ENCODE data around the gene TMEM131L. TPM values are rescaled to one million over a fixed set of nuclear protein-coding genes. Genes with fewer than 3 reads are reported as not detected.
A peak's percentile ranks its signal among the peaks of the same experiment; 100 is the strongest.

TMEM131L gene
- polyA plus RNA-seq, 1 donor (not counting 4 experiments of a cell fraction or from before 2014, with no cell fraction given) = 10.3 TPM

DNA sequence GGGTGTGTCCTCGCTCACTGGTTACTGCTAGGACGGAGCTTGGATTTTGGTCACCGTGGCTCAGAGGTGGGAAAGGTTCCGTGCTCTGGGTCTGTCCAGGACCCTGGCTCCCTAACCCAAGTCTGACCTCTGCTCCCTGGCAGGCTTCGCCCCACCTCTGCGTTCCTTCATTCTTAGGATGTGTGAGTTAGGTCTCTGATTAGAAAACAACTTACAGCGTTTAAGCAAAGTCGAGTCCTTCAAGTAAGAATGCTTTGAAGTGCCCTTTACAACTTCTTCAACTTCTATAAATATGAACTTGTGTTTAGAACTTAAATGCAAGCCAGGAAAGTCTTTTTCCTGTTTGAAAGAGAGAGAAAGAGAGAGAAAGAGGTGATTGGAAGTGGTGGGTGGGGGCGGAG lies 218.8 kb downstream of the TMEM131L start:
- no peaks in the 10 kb centered on the region for H3K79me2 ChIP-seq (ENCODE audit: control insufficient read depth, insufficient read depth, low read length)
- peak overlapping the region; percentile 79 for H3K4me2 ChIP-seq (ENCODE audit: control insufficient read depth, extremely low read depth, insufficient read depth, low read depth, low read length)
- H3K4me3 ChIP-seq (ENCODE audit: control insufficient read depth in 2 of 3, extremely low read depth in 1 of 3, insufficient read depth in 2 of 3, low read depth in 1 of 3, low read length in 3 of 3) = peak overlapping the region; percentile 40 to 64 (median 59)
- no peaks in the 10 kb centered on the region for H4K20me1 ChIP-seq (ENCODE audit: control insufficient read depth, extremely low read depth, insufficient read depth, low read length)
- H3K27me3 ChIP-seq (ENCODE audit: control insufficient read depth, extremely low read depth, insufficient read depth, low read length) = peaks cover 16% of the 10 kb centered on the region
- DNase-seq (ENCODE audit: low read depth, low spot score) = no peak
- H3K4me1 ChIP-seq (ENCODE audit: control insufficient read depth, extremely low read depth, insufficient read depth, low read length) = peaks cover 2% of the 10 kb centered on the region
- peaks cover 2% of the 10 kb centered on the region for H3K9me3 ChIP-seq (ENCODE audit: control insufficient read depth, low read depth, low read length)
- H3K36me3 ChIP-seq (ENCODE audit: control insufficient read depth in 2 of 2, extremely low read depth in 1 of 2, insufficient read depth in 2 of 2, low read length in 2 of 2) = no peaks in the 10 kb centered on the region
- H3K27ac ChIP-seq (ENCODE audit: control insufficient read depth, insufficient read depth, low read length) = no peak overlapping the region
- H3K9me1 ChIP-seq (ENCODE audit: control insufficient read depth, extremely low read depth, insufficient read depth, low read length) = no peaks in the 10 kb centered on the region
- H2AFZ ChIP-seq (ENCODE audit: control insufficient read depth, low read length) = peak overlapping the region; percentile 52
- dilution Hi-C loops (cut with MboI; ENCODE audit: extremely low pct_ligation_motif_present, low sequenced_read_pairs) = no loop called here
- TF ChIP-seq EZH2 (IDR thresholded peaks at IDR 0.05; ENCODE audit: low read length) (no peak), CTCF (optimal IDR thresholded peaks at IDR 0.05 in 1 of 3, IDR thresholded peaks at IDR 0.05 in 1 of 3, conservative IDR thresholded peaks at IDR 0.05 in 1 of 3; ENCODE audit: extremely low read depth in 1 of 3, insufficient read depth in 2 of 3, low read length in 3 of 3) (no peak)
- no peak for FAIRE-seq
- H3K9ac ChIP-seq (ENCODE audit: control insufficient read depth, extremely low read depth, insufficient read depth, low read length) = peak overlapping the region; percentile 62

Other genes with a start within 250 kb of the TMEM131L start
- 0.49 to 4.9 TPM (median 1.7 TPM) in 3 replicates for gene MND1, start 121.7 kb upstream of the TMEM131L start, polyA plus RNA-seq
- 1.7 to 3.1 TPM (median 1.8 TPM) in 3 replicates for gene TLR2, start 217.9 kb downstream of the TMEM131L start, polyA plus RNA-seq

Data from keratinocyte (primary cell).